HG02642 (cell line): ENCODE measurements around the gene DGKQ.

Source experiments
- ATAC-seq: cut with Tn5 transposase; IDR thresholded peaks from one replicate; pipeline ENCODE4 v1.9.1; 2021; ENCODE audit warnings: mild to moderate bottlenecking; ENCODE audit not compliant: unreplicated experiment, poor library complexity

The DGKQ gene

GRCh38 chr4:911221-911751, 62.1 kb downstream of the DGKQ start:
- no peak for ATAC-seq

- no peak for ATAC-seq
These were observed 62.8 kb downstream of the DGKQ start for GRCh38 chr4:910366-911091.

- ATAC-seq, result no peak
These were observed 63.5 kb downstream of the DGKQ start for GRCh38 chr4:909821-910220.

- ATAC-seq, result no peak
These were observed 64.2 kb downstream of the DGKQ start for GRCh38 chr4:909131-909571.
